Muscle layer of duodenum (tissue), 2 donors: ENCODE results near the gene RAD54L.
"Not testable (repeated sequence)": the region's sequence is repeated elsewhere in the genome, so short reads cannot be mapped to it uniquely, and the experiment has no call there.

Experiments
- H3K27ac ChIP-seq: one replicate; pipeline ENCODE4 v1.7.0; 2013; ENCODE audit warnings: mild to moderate bottlenecking, low read length
- H3K27me3 ChIP-seq: one replicate; pipeline ENCODE4 v1.7.0; 2013; ENCODE audit warnings: low read depth, mild to moderate bottlenecking, control low read depth, low read length
- H3K36me3 ChIP-seq, 2 donors: one replicate each; pipeline ENCODE4 v1.7.0; 2013; ENCODE audit warnings: low read length in 2 of 2, control low read depth in 1 of 2, mild to moderate bottlenecking in 1 of 2; ENCODE audit not compliant: insufficient read depth in 2 of 2, control insufficient read depth in 1 of 2
- H3K4me1 ChIP-seq, 2 donors: one replicate each; pipeline ENCODE4 v1.7.0; 2013; ENCODE audit warnings: low read length in 2 of 2, mild to moderate bottlenecking in 2 of 2, control low read depth in 1 of 2, moderate library complexity in 1 of 2; ENCODE audit not compliant: insufficient read depth in 2 of 2, control insufficient read depth in 1 of 2
- H3K4me3 ChIP-seq, 2 donors: one replicate each; pipeline ENCODE4 v1.7.0; 2013; ENCODE audit warnings: low read length in 2 of 2, low read depth in 1 of 2, mild to moderate bottlenecking in 1 of 2
- H3K9me3 ChIP-seq, 2 donors: one replicate each; pipeline ENCODE4 v1.7.0; 2013; ENCODE audit warnings: low read length in 2 of 2, control low read depth in 1 of 2, mild to moderate bottlenecking in 1 of 2; ENCODE audit not compliant: control insufficient read depth in 1 of 2
- donor health status: healthy.

RAD54L gene

DNA sequence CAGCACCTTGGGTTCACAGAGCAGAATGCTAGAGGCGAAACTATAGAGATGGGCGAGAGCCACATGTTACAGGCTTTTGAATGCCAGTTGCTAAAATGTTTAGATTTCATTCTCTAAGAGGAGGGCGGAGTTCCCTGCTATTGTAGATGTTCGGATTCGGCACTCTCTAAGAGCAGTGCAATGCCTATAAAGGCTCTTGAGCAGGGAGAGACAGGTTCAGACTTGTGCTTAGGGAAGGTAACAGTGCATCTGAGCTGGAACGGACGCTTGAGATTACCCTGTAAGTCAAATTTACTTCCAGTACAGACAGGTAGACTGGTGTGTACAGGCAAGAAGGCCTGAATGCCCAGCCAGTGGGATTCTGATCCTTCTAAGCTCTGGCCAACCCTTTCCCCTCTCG lies 29.1 kb upstream of the RAD54L start:
- Histone ChIP-seq H3K4me1 (peaks cover 0 to 3% of the 10 kb centered on the region in 2 donors), H3K27me3 (no peaks in the 10 kb centered on the region), H3K27ac (no peak overlapping the region), H3K36me3 (no peaks in the 10 kb centered on the region), H3K4me3 (no peak overlapping the region), H3K9me3 (no peaks in the 10 kb centered on the region)

DNA sequence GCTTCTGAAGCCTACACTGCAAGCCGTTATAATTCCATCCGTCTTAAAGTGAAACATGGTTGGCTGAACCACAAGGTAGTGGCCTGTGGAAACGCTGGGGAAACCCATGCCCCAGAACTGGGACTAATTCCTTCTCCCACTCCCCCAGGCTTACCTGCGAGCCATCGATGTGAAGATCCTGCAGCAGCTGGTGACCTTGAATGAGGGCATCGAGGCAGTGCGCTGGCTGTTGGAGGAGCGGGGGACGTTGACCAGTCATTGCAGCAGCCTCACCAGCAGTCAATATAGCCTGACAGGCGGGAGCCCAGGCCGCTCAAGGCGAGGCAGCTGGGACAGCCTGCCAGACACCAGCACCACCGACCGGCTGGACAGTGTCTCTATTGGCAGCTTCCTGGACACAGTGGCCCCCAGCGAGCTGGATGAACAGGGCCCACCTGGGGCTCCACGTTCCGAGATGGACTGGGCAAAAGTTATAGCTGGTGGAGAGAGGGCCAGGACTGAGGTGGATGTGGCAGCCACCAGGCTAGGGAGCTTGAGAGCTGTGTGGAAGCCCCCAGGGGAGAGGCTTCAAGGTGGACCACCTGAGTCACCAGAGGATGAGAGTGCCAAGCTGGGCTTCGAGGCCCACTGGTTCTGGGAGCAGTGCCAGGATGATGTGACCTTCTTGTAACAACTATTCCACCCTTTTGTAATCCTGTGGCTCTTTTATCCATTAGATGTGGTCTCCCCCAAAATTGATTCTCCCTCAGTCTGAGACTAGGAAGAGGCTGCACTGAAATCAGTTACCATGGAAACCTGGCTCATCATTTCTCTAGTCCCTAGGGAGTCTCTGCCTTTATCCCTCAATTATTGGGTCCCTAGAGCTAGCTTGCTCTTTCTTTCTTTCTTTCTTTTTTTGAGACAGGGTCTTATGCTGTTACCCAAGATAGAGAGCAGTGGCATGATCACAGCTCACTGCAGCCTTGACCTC lies 27.7 kb upstream of the RAD54L start:
- H3K27me3 ChIP-seq: no peaks in the 10 kb centered on the region
- no peaks in the 10 kb centered on the region for H3K36me3 ChIP-seq
- no peak overlapping the region for H3K27ac ChIP-seq
- H3K4me1 ChIP-seq: peaks cover 0 to 9% of the 10 kb centered on the region in 2 donors
- no peaks in the 10 kb centered on the region for H3K9me3 ChIP-seq
- H3K4me3 ChIP-seq: no peak overlapping the region

DNA sequence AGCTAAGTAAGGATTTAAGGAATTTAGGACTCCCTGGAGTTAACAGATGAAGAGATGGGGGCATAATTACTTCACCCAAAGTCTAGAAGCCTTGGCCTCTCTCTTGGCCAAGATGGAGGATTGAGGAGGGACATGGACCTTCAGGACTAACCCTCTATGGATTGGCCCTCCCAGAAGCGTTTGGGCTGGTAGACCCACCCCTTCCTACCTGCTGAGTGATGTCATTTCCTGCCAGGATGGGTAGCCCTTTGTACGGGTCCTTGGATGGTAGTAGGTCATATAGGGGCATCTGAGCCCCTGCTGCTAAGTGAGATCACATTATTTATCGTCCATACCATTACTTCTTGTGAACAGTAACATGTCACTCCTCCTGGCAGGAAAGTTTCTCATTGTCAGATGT lies 26.8 kb upstream of the RAD54L start:
- Histone ChIP-seq H3K36me3 (no peaks in the 10 kb centered on the region), H3K9me3 (no peaks in the 10 kb centered on the region), H3K27ac (no peak overlapping the region), H3K4me1 (peaks cover 0 to 9% of the 10 kb centered on the region in 2 donors), H3K27me3 (no peaks in the 10 kb centered on the region), H3K4me3 (no peak overlapping the region)

DNA sequence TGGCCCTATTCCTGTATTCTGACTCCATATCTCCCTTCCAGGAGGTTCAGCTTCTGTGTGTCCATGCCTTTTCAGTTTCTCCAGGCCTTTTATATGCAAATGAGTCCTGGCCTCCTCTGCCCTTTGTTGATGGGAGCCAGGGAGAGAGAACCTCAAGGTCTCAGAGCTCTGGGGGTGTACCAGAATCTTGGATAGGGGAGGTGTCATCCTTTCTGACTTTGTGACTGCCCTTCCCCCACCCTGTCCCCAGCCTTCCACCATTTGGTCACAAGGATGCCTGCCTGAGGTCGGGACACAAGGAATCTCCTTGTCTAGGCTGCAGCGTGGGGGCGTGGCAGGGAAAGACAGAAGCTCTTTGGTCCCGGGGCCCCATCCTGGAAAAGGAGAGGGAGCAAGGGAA lies 25.8 kb upstream of the RAD54L start:
- Histone ChIP-seq H3K4me3 (no peak overlapping the region), H3K36me3 (no peaks in the 10 kb centered on the region), H3K4me1 (peaks cover 0 to 9% of the 10 kb centered on the region in 2 donors), H3K9me3 (no peaks in the 10 kb centered on the region), H3K27me3 (no peaks in the 10 kb centered on the region), H3K27ac (no peak overlapping the region)

DNA sequence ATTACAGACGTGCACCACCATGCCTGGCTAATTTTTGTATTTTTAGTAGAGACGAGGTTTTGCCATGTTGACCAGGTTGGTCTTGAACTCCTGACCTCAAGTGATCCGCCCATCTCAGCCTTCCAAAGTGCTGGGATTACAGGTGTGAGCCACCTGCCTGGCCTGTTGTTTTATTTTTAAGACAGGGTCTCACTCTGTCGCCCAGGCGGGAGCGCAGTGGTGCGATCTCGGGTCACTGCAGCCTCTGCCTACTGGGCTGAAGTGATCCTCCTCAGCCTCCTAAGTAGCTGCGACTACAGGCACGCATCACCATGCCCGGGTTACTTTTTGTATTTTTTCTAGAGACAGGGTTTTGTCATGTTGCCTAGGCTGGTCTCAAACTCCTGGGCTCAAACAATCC lies 24.5 kb upstream of the RAD54L start:
- H3K9me3 ChIP-seq, H3K27me3 ChIP-seq, H3K4me1 ChIP-seq, H3K4me3 ChIP-seq, H3K36me3 ChIP-seq, H3K27ac ChIP-seq: not testable (repeated sequence)

DNA sequence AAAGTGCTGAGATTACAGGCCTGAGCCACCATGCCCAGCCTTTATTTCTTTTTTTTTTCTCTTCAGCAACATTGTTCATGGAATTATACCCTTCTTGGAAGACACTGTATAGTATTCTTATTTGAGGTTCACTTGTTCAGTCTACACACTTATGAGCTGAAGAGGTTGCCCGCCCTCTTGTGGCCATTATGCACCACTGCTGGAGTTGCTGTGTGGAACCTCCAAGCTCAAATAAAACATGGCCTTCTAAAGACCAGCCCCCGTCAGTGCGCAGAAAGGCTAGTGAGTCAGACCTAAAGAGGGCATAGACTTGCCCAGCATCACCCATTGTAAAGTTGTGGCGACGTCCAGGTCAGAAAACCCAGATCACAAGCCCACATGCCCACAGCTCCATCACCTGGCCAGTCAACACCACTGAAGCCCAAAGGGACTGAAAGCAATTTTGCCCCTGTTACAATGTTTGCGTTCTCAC lies 24.1 kb upstream of the RAD54L start:
- Histone ChIP-seq H3K27me3 (no peaks in the 10 kb centered on the region), H3K9me3 (no peaks in the 10 kb centered on the region), H3K36me3 (no peaks in the 10 kb centered on the region), H3K4me1 (peaks cover 0 to 9% of the 10 kb centered on the region in 2 donors), H3K4me3 (no peak overlapping the region), H3K27ac (no peak overlapping the region)

DNA sequence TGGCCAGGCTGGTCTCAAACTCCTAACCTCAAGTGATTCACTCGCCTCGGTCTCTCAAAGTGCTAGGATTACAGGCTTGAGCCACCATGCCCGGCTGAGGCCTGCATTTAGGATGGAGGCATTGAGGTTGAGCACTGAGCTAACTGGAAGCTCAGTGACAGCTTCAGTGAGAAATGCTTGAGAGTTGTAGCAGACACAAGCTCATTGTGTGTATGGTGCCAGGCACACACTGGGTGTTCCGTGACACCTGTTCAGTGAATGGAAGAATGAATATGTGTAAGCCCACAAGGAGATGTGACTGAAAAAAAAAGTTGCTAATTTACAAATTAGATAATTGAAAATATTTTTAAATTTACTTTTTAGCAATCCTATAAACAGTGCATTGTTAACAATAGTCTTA lies 22.6 kb upstream of the RAD54L start:
- no peak overlapping the region for H3K4me3 ChIP-seq

DNA sequence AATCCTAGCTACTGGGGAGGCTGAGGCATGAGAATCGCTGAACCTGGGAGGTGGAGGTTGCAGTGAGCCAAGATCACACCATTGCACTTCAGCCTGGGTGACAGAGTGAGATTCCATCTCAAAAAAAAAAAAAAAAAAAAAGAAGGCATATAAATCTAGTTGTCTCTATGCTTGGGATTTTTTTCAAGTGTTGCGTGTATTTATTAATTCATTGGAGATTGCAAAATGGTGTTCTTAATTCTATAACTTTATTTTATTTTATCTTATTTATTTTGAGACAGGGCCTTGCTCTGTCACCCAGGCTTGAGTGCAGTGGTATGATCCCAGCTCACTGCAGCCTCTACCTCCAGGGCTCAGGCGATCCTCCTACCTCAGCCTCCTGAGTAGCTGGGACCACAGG lies 16.3 kb upstream of the RAD54L start:
- H3K9me3 ChIP-seq, H3K27me3 ChIP-seq, H3K4me3 ChIP-seq, H3K36me3 ChIP-seq, H3K27ac ChIP-seq, H3K4me1 ChIP-seq: not testable (repeated sequence)

More for the DNA sequence above, 22.6 kb upstream of the RAD54L start:
- no peaks in the 10 kb centered on the region for H3K36me3 ChIP-seq
- H3K9me3 ChIP-seq: no peaks in the 10 kb centered on the region
- H3K27me3 ChIP-seq: no peaks in the 10 kb centered on the region
- H3K27ac ChIP-seq: no peak overlapping the region
- peaks cover 0 to 9% of the 10 kb centered on the region in 2 donors for H3K4me1 ChIP-seq

DNA sequence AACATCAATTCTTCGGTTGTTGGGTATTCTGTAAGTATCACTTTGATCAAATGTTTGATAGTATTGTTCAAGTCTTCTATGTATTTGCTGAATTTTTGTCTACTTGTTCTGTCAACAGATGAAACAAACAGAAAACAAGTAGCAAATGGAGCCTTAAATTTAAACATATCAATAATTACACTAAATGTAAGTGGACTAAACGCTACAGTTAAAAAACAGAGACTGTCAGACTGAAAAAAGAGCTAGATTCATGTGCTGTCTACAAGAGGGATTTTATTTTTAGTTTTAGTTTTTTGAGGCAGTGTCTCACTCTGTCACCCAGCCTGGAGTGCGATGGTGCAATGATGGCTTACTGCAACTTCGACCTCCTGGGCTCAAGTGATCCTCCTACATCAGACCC lies 10.7 kb upstream of the RAD54L start:
- Histone ChIP-seq H3K27me3 (no peaks in the 10 kb centered on the region), H3K27ac (no peak overlapping the region), H3K4me3 (no peak overlapping the region), H3K9me3 (peaks cover 0 to 2% of the 10 kb centered on the region in 2 donors), H3K36me3 (no peaks in the 10 kb centered on the region), H3K4me1 (no peaks in the 10 kb centered on the region)

DNA sequence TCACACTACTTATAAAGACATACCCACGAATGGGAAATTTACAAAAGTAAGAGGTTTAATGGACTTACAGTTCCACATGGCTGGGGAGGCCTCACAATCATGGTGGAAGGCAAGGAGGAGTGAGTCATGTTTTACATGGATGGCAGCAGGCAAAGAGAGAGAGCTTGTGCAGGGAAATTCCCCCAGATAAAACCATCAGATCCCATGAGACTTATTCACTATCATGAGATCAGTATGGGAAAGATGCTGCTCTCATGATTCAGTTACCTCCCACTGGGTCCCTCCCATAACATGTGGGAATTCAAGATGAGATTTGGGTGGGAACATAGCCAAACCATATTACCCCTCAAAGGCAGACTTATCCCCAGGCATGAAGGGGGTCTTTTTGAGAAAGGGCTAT lies 8.7 kb upstream of the RAD54L start:
- not testable (repeated sequence) for H3K9me3 ChIP-seq, H3K4me1 ChIP-seq, H3K27me3 ChIP-seq, H3K27ac ChIP-seq, H3K4me3 ChIP-seq, H3K36me3 ChIP-seq

DNA sequence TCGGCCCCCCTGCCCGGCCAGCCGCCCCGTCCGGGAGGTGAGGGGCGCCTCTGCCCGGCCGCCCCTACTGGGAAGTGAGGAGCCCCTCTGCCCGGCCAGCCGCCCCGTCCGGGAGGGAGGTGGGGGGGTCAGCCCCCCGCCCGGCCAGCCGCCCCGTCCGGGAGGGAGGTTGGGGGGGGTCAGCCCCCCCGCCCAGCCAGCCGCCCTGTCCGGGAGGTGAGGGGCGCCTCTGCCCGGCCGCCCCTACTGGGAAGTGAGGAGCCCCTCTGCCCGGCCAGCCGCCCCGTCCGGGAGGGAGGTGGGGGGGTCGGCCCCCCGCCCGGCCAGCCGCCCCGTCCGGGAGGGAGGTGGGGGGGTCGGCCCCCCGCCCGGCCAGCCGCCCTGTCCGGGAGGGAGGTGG lies 5.8 kb upstream of the RAD54L start:
- H3K4me1 ChIP-seq, H3K27me3 ChIP-seq, H3K4me3 ChIP-seq, H3K9me3 ChIP-seq, H3K36me3 ChIP-seq, H3K27ac ChIP-seq: not testable (repeated sequence)

DNA sequence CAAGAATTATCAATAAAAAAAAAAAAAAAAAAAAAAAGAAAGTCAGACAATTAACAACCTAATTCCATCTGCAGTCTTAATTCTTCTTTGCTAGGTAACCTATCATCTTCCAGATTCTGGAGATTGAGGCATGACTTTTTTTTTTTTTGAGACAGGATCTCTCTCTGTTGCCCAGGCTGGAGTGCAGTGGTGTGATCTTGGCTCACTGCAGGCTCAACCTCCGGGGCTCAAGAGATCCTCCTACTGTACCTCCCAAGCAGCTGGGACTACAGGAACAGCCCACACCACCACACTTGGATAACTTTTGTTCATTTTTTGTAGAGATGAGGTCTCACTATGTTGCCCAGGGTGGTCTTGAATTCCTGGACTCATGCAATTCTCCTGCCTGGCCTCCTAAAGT lies 4.6 kb upstream of the RAD54L start:
- H3K27ac ChIP-seq: no peak overlapping the region
- no peaks in the 10 kb centered on the region for H3K36me3 ChIP-seq
- H3K4me1 ChIP-seq: peaks cover 4% of the 10 kb centered on the region in 2 donors
- no peaks in the 10 kb centered on the region for H3K9me3 ChIP-seq
- H3K4me3 ChIP-seq: no peak overlapping the region
- no peaks in the 10 kb centered on the region for H3K27me3 ChIP-seq
